HepG2 (cell line): ENCODE results near the gene GPR42. TPM values are rescaled to one million over a fixed set of nuclear protein-coding genes. Genes with fewer than 3 reads are reported as not detected.
A peak's percentile ranks its signal among the peaks of the same experiment; 100 is the strongest.

Experiments
- ATAC-seq: fragments of 200-7000 bp; cut with Tn5 transposase; 3 replicates; pipeline ENCODE4 v1.9.1; 2020; ENCODE audit warnings: mild to moderate bottlenecking, moderate library complexity
- BruUV-seq: library from RNA; stranded (reverse); fragments of 400-500 nt; replicated peaks from 2 replicates; lab custom pipeline; 2021; lab: Mats Ljungman, UMichigan
- CTCF ChIA-PET: fragments of 300-600 bp; formaldehyde crosslinking; extraction: SDS; loops from one replicate; lab custom pipeline; 2021; ENCODE audit warnings: low total read pairs, inconsistent platforms, low intra/inter-chr PET ratio; lab: Yijun Ruan, JAX
- POLR2A ChIA-PET: fragments of 350-600 bp; sonication (Branson Sonifier 250); formaldehyde crosslinking; loops from one replicate; lab custom pipeline; 2020; ENCODE audit warnings: antibody characterized with exemption, inconsistent platforms; lab: Yijun Ruan, JAX
- DNase-seq: peaks from one replicate; pipeline ENCODE4 v3.0.0-alpha.2; 2015; ENCODE audit warnings: low spot score
- FAIRE-seq: peaks from 3 replicates; lab custom pipeline; 2011; peaks lifted over from hg19 to GRCh38; lab: Jason Lieb, UNC
- H2AFZ ChIP-seq: one replicate; pipeline ENCODE4 v1.6.1; 2011; ENCODE audit warnings: low read length, inconsistent platforms
- H3K27ac ChIP-seq: fragments of 300-600 bp; 3 replicates; pipeline ENCODE4 v1.8.0; 2011; ENCODE audit warnings: mixed run types, mild to moderate bottlenecking, mixed read lengths, low read length, inconsistent platforms; ENCODE audit not compliant: insufficient read depth; ENCODE audit errors: extremely low read length
- H3K27me3 ChIP-seq, 2 experiments: fragments of 200-600 bp in 1 of 2; 2 replicates in 1 of 2; 3 replicates in 1 of 2; pipeline versions ENCODE4 v1.6.0 to v1.8.0; 2011; ENCODE audit warnings: low read length in 2 of 2, mild to moderate bottlenecking in 2 of 2, moderate library complexity in 2 of 2, inconsistent platforms in 1 of 2; ENCODE audit not compliant: insufficient read depth in 2 of 2, control insufficient read depth in 1 of 2
- H3K36me3 ChIP-seq, 2 experiments: fragments of 200-600 bp in 1 of 2; replicated peaks in 1 of 2; 2 replicates in 1 of 2; 3 replicates in 1 of 2; pipeline versions ENCODE4 v1.5.1 to v1.8.0; 2011; ENCODE audit warnings: low read length in 2 of 2, inconsistent platforms in 1 of 2; ENCODE audit not compliant: insufficient read depth in 2 of 2, control insufficient read depth in 1 of 2
- H3K4me1 ChIP-seq: 2 replicates; pipeline ENCODE4 v1.5.1; 2012; ENCODE audit warnings: low read length, inconsistent platforms; ENCODE audit not compliant: insufficient read depth
- H3K4me2 ChIP-seq: 2 replicates; pipeline ENCODE4 v1.6.0; 2011; ENCODE audit warnings: low read depth, low read length, inconsistent platforms
- H3K4me3 ChIP-seq, 3 experiments: fragments of 200-600 bp in 1 of 3; sonication (generic), shearing (Covaris generic) in 1 of 3; replicated peaks in 1 of 3; 2 replicates each; pipeline ENCODE4 v1.5.1; 2011 to 2016; ENCODE audit warnings: low read length in 3 of 3, inconsistent platforms in 2 of 3, low read depth in 2 of 3, mild to moderate bottlenecking in 2 of 3, control low read depth in 1 of 3, mixed read lengths in 1 of 3; ENCODE audit not compliant: insufficient read depth in 1 of 3
- H3K79me2 ChIP-seq: one replicate; pipeline ENCODE4 v1.6.1; 2011; ENCODE audit warnings: low read length, inconsistent platforms; ENCODE audit not compliant: insufficient read depth
- H3K9ac ChIP-seq: 2 replicates; pipeline ENCODE4 v1.6.0; 2011; ENCODE audit warnings: mild to moderate bottlenecking, low read depth, low read length, inconsistent platforms; ENCODE audit not compliant: insufficient read depth
- H3K9me3 ChIP-seq: 2 replicates; pipeline ENCODE4 v1.5.1; 2012; ENCODE audit warnings: mild to moderate bottlenecking, low read length
- H4K20me1 ChIP-seq: 2 replicates; pipeline ENCODE4 v1.6.0; 2011; ENCODE audit warnings: inconsistent platforms, mild to moderate bottlenecking, low read length, moderate library complexity; ENCODE audit not compliant: insufficient read depth
- FIP1L1 ChIP-seq: fragments of 200-400 bp; formaldehyde crosslinking; IDR thresholded peaks from 2 replicates; pipeline ENCODE4 v1.6.1; 2018; ENCODE audit warnings: low read depth, mild to moderate bottlenecking, low read length, moderate library complexity, borderline replicate concordance; ENCODE audit not compliant: insufficient read depth
- MAFF ChIP-seq: IDR thresholded peaks from 2 replicates; pipeline ENCODE4 v1.6.1; 2011; ENCODE audit warnings: low read depth, low read length, improper control_type of control experiment
- MAFK ChIP-seq, 2 experiments: IDR thresholded peaks in 1 of 2; conservative IDR thresholded peaks in 1 of 2; 2 replicates each; pipeline ENCODE4 v1.6.1; 2011; ENCODE audit warnings: improper control_type of control experiment in 2 of 2, low read length in 2 of 2
- MXD4 ChIP-seq: IDR thresholded peaks from 2 replicates; pipeline ENCODE4 v1.6.1; 2016; ENCODE audit warnings: mild to moderate bottlenecking, missing biosample characterization, missing genetic modification reagents
- SETDB1 ChIP-seq: sonication (generic); formaldehyde crosslinking; IDR thresholded peaks from 2 replicates; pipeline ENCODE4 v1.5.1; 2020; ENCODE audit warnings: missing genetic modification reagents, mild to moderate bottlenecking, borderline replicate concordance
- SIN3A ChIP-seq: IDR thresholded peaks from 2 replicates; pipeline ENCODE4 v1.6.1; 2011; ENCODE audit warnings: low read depth, mild to moderate bottlenecking, control low read depth, low read length, borderline replicate concordance
- TBP ChIP-seq: sonication (generic); formaldehyde crosslinking; IDR thresholded peaks from 2 replicates; pipeline ENCODE4 v1.5.0; 2020; ENCODE audit warnings: missing genetic modification reagents
- ZNF264 ChIP-seq: sonication (generic); formaldehyde crosslinking; IDR thresholded peaks from 2 replicates; pipeline ENCODE4 v1.4.0; 2020; ENCODE audit warnings: missing genetic modification reagents
- ZNF737 ChIP-seq: sonication (generic); formaldehyde crosslinking; IDR thresholded peaks from 2 replicates; pipeline ENCODE4 v1.5.0; 2020; ENCODE audit warnings: missing genetic modification reagents, mild to moderate bottlenecking, borderline replicate concordance
- WGBS: methylation state at CpG from one replicate; pipeline ENCODE4 v1.1.6; 2017; ENCODE audit warnings: low lambda C conversion rate; 5-methylcytosine and 5-hydroxymethylcytosine counted together
- in situ Hi-C: cut with HindIII; loops from 2 replicates; pipeline ENCODE4 v1.10.0; 2017; ENCODE audit warnings: low pct_unique_long_range_greater_than_20kb; ENCODE audit not compliant: extremely low pct_ligation_motif_present
- intact Hi-C: fragments of 100-400 bp; cut with micrococcal nuclease; formaldehyde crosslinking; loops from one replicate; pipeline ENCODE4 v1.10.0; 2022; ENCODE audit not compliant: unreplicated experiment
- polyA plus RNA-seq, 8 experiments: library from polyadenylated mRNA; depleted of rRNA in 3 of 8; stranded (reverse) in 7 of 8; unstranded in 1 of 8; fragments of >200 nt; fragmentation: Illumina TruSeq in 4 of 8; extraction: Trizol in 4 of 8; gene quantifications; 2 replicates each; pipeline versions ENCODE4 v1.2.1 to v1.2.3, GENCODE V29; 2011 to 2016; ENCODE audit warnings: low read depth in 4 of 8, missing spikeins in 1 of 8, mixed read lengths in 1 of 8; ENCODE audit not compliant: insufficient read depth in 1 of 8
- total RNA-seq, 5 experiments: library from RNA; depleted of rRNA; stranded (reverse); fragments of >200 nt; fragmentation: Illumina TruSeq; extraction: Trizol; gene quantifications; 2 replicates each; pipeline ENCODE4 v1.2.3, GENCODE V29; 2016; ENCODE audit warnings: low read depth in 1 of 5
- TF ChIP-seq, protein P1 (sequence below): sonication (generic); formaldehyde crosslinking; conservative IDR thresholded peaks from 2 replicates; pipeline ENCODE4 v1.8.0; 2022; ENCODE audit warnings: missing genetic modification reagents

GPR42 gene
- total and polyA plus RNA-seq, 2 of the 13 experiments (the other 11 are each of a cell fraction or from before 2014, with no cell fraction given) = not detected

DNA sequence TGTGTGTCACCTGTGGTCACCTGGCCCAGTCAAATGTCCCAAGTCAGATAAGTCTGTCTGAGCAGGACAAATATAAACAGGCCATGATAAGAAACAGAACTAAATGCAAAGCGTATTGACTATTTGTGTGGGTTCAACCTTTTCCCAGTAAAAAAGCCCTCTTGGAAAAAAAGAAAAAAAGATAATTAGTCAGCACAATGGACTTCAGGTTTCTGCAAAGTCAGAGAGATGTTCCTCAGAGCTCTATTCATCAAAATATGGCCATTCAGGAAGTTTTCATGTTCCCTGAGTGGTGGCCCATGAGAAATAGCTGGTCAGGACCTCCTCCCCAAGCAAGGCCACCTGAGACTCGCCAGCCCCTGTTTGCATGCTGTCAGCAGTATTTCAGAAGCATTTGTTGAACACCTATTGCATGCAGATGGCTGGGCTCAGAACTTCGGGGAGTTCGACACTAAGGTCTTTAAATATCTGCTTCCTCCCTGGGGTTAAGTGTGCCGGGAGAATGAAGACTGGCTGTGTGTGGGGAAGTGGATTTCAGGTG lies 9.9 kb upstream of the GPR42 start:
- Histone ChIP-seq H3K79me2 (no peaks in the 10 kb centered on the region), H3K4me1 (peaks cover 18% of the 10 kb centered on the region), H3K27ac (no peak overlapping the region), H3K4me2 (no peak overlapping the region), H3K9me3 (no peaks in the 10 kb centered on the region), H3K36me3 (no peaks in the 10 kb centered on the region), H2AFZ (no peak overlapping the region), H3K4me3 (no peak overlapping the region), H3K9ac (no peak overlapping the region), H4K20me1 (no peaks in the 10 kb centered on the region), H3K27me3 (peaks cover 8 to 29% of the 10 kb centered on the region in 2 experiments; a peak in 4 of 5 replicates)
- DNase-seq = no peak
- FAIRE-seq = no peak
- no peak for ATAC-seq
- ChIA-PET POLR2A (no interaction called here), CTCF (no interaction called here)
- no TSS peak for BruUV-seq
- intact Hi-C loops = no loop called here
- WGBS = 9% methylated on average over 4 of the region's 5 CpGs
- peak in 1 of 2 experiments; percentile 20; a peak in 2 of 4 replicates for TF ChIP-seq MAFK (conservative IDR thresholded peaks at IDR 0.05 in 1 of 2, IDR thresholded peaks at IDR 0.05 in 1 of 2; ENCODE audit: low read length in 2 of 2)
- TF ChIP-seq FIP1L1 = no peak
- peak; percentile 45 for TF ChIP-seq MAFF
- in situ Hi-C loops = no loop called here

DNA sequence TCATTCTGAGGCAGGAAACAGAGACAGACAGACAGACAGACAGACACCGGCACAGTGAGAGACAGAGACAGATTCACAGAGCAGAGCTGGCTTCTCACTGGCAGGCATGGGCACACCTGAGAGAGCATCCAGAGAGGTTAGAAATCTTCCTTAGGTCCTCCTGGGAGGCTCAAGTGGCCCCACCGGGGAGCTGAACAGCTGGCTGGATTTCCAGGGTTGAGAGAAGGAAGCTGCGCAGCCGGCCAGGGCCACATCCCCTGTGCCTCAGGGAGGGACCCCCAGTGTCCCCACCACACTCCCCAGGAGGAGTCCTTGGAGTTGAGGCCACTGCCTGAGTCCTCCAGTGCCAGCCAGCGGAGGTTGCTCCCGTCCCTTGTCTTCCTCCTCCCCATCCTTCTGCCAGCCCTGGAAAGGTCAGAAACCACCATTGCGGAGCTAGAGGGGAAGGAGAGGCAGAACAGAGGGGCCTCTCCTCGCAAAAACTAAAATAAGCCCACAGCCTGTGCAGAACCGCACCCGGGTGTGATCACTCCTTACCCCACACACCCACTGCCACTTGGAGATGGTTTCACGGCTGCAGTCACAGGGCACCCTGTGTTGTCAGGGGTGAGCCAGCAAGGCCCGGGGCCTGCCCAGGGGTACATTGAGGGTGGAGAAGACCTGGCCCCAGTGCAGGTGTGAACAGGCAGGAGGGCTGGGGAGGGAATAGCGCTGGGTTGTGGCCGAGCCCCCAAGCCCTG lies 8.4 kb upstream of the GPR42 start:
- WGBS = 86% methylated on average over 1 of the region's 14 CpGs
- no TSS peak for BruUV-seq
- ChIA-PET CTCF (no interaction called here), POLR2A (no interaction called here)
- no peak for FAIRE-seq
- Histone ChIP-seq H3K9me3 (no peaks in the 10 kb centered on the region), H3K4me1 (peaks cover 10% of the 10 kb centered on the region), H2AFZ (no peak overlapping the region), H3K27ac (no peak overlapping the region), H4K20me1 (no peaks in the 10 kb centered on the region), H3K36me3 (no peaks in the 10 kb centered on the region), H3K4me2 (no peak overlapping the region), H3K4me3 (no peak overlapping the region), H3K27me3 (peaks cover 8 to 29% of the 10 kb centered on the region in 2 experiments; a peak in 4 of 5 replicates), H3K79me2 (no peaks in the 10 kb centered on the region), H3K9ac (no peak overlapping the region)
- intact Hi-C loops = no loop called here
- in situ Hi-C loops = no loop called here
- no peak for ATAC-seq
- DNase-seq = no peak
- TF ChIP-seq, protein P1, sequence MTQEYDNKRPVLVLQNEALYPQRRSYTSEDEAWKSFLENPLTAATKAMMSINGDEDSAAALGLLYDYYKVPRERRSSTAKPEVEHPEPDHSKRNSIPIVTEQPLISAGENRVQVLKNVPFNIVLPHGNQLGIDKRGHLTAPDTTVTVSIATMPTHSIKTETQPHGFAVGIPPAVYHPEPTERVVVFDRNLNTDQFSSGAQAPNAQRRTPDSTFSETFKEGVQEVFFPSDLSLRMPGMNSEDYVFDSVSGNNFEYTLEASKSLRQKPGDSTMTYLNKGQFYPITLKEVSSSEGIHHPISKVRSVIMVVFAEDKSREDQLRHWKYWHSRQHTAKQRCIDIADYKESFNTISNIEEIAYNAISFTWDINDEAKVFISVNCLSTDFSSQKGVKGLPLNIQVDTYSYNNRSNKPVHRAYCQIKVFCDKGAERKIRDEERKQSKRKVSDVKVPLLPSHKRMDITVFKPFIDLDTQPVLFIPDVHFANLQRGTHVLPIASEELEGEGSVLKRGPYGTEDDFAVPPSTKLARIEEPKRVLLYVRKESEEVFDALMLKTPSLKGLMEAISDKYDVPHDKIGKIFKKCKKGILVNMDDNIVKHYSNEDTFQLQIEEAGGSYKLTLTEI (CRISPR knock-in tag) = no peak
- no peak for TF ChIP-seq SIN3A
- TF ChIP-seq SETDB1 (CRISPR knock-in tag) = no peak
- TF ChIP-seq ZNF264 (CRISPR knock-in tag) = no peak
- TF ChIP-seq TBP (CRISPR knock-in tag) = no peak
- TF ChIP-seq MXD4 (CRISPR knock-in tag) = no peak
- no peak for TF ChIP-seq ZNF737
- TF ChIP-seq, all 625 proteins: peak for 0
